Esophagus squamous epithelium (tissue), 4 donors: Measurements from ENCODE around the gene CALM3.

Source experiments
- CTCF ChIP-seq, 6 experiments: fragments of 450-650 bp in 4 of 6; fragments of 200-600 bp in 2 of 6; sonication (generic) in 2 of 6; IDR thresholded peaks; one replicate each; pipeline ENCODE4 v1.5.1; 2016 to 2019; ENCODE audit warnings: antibody characterized with exemption in 6 of 6, mild to moderate bottlenecking in 4 of 6, moderate library complexity in 4 of 6
- POLR2A ChIP-seq, 4 donors: fragments of 450-650 bp; IDR thresholded peaks; one replicate each; pipeline ENCODE4 v1.6.1; 2017; ENCODE audit warnings: antibody characterized with exemption in 4 of 4, mild to moderate bottlenecking in 4 of 4, moderate library complexity in 3 of 4

GRCh38 chr19:46607448-46607841, 6.3 kb downstream of the CALM3 start:
- no peak for TF ChIP-seq POLR2A (IDR thresholded peaks at IDR 0.05)
- TF ChIP-seq CTCF (IDR thresholded peaks at IDR 0.05) = no peak
